H9 (cell line): ENCODE results near the gene FJX1. TPM values are rescaled to one million over a fixed set of nuclear protein-coding genes. Genes with fewer than 3 reads are reported as not detected.

Source experiments
- DNase-seq: peaks from one replicate; pipeline ENCODE4 v3.0.0-alpha.2; 2017
- H2AFZ ChIP-seq: one replicate; pipeline ENCODE4 v1.6.1; 2013; ENCODE audit warnings: mild to moderate bottlenecking, low read length, control low read depth, moderate library complexity
- H2AK5ac ChIP-seq: 2 replicates; pipeline ENCODE4 v1.6.1; 2013; ENCODE audit warnings: low read length, control low read depth, mixed read lengths; ENCODE audit not compliant: insufficient read length
- H2BK120ac ChIP-seq: one replicate; pipeline ENCODE4 v1.6.1; 2013; ENCODE audit warnings: low read depth, mild to moderate bottlenecking, low read length, control low read depth, inconsistent platforms; ENCODE audit not compliant: poor library complexity, severe bottlenecking
- H2BK12ac ChIP-seq: 2 replicates; pipeline ENCODE4 v1.6.1; 2013; ENCODE audit warnings: low read length, control low read depth, mixed read lengths, low read depth; ENCODE audit not compliant: insufficient read length
- H2BK15ac ChIP-seq: 2 replicates; pipeline ENCODE4 v1.6.1; 2013; ENCODE audit warnings: low read depth, low read length, control low read depth
- H2BK20ac ChIP-seq: one replicate; pipeline ENCODE4 v1.6.1; 2013; ENCODE audit warnings: low read depth, mild to moderate bottlenecking, low read length, control low read depth, inconsistent platforms; ENCODE audit not compliant: poor library complexity, severe bottlenecking
- H2BK5ac ChIP-seq: 2 replicates; pipeline ENCODE4 v1.6.1; 2013; ENCODE audit warnings: low read length, control low read depth, mixed read lengths; ENCODE audit not compliant: insufficient read length
- H3K14ac ChIP-seq: 2 replicates; pipeline ENCODE4 v1.6.1; 2013; ENCODE audit warnings: low read length, control low read depth; ENCODE audit not compliant: insufficient read depth
- H3K18ac ChIP-seq: 2 replicates; pipeline ENCODE4 v1.6.1; 2013; ENCODE audit warnings: low read depth, mild to moderate bottlenecking, mixed read lengths, low read length, control low read depth; ENCODE audit not compliant: insufficient read length
- H3K23ac ChIP-seq: 2 replicates; pipeline ENCODE4 v1.6.1; 2013; ENCODE audit warnings: low read length, control low read depth, mixed read lengths, low read depth; ENCODE audit not compliant: insufficient read length
- H3K23me2 ChIP-seq: 2 replicates; pipeline ENCODE4 v1.6.1; 2013; ENCODE audit warnings: low read depth, mild to moderate bottlenecking, mixed read lengths, low read length, control low read depth; ENCODE audit not compliant: insufficient read length, poor library complexity, severe bottlenecking
- H3K27ac ChIP-seq: 2 replicates; pipeline ENCODE4 v1.5.1; 2013; ENCODE audit warnings: low read length, control low read depth, mixed read lengths, low read depth; ENCODE audit not compliant: insufficient read length
- H3K27me3 ChIP-seq: 2 replicates; pipeline ENCODE4 v1.6.1; 2013; ENCODE audit warnings: low read length, control low read depth, inconsistent platforms; ENCODE audit not compliant: insufficient read depth
- H3K4ac ChIP-seq: 2 replicates; pipeline ENCODE4 v1.6.1; 2013; ENCODE audit warnings: low read depth, mild to moderate bottlenecking, control low read depth, inconsistent platforms, low read length, moderate library complexity
- H3K4me1 ChIP-seq: 2 replicates; pipeline ENCODE4 v1.6.1; 2013; ENCODE audit warnings: low read length, control low read depth, inconsistent platforms; ENCODE audit not compliant: insufficient read depth
- H3K4me2 ChIP-seq: 2 replicates; pipeline ENCODE4 v1.6.1; 2013; ENCODE audit warnings: low read length, control low read depth, mixed read lengths; ENCODE audit not compliant: insufficient read length, insufficient read depth
- H3K56ac ChIP-seq: 2 replicates; pipeline ENCODE4 v1.6.1; 2013; ENCODE audit warnings: low read depth, mild to moderate bottlenecking, mixed read lengths, low read length, control low read depth; ENCODE audit not compliant: insufficient read length
- H3K79me1 ChIP-seq: 2 replicates; pipeline ENCODE4 v1.6.1; 2013; ENCODE audit warnings: low read depth, mild to moderate bottlenecking, moderate library complexity, low read length, control low read depth, inconsistent platforms; ENCODE audit not compliant: insufficient read depth, poor library complexity, severe bottlenecking
- H3K79me2 ChIP-seq: 2 replicates; pipeline ENCODE4 v1.6.1; 2013; ENCODE audit warnings: low read length, control low read depth, inconsistent platforms; ENCODE audit not compliant: insufficient read depth
- H3K9ac ChIP-seq: 2 replicates; pipeline ENCODE4 v1.6.1; 2013; ENCODE audit warnings: low read length, control low read depth, mixed read lengths; ENCODE audit not compliant: insufficient read length; ENCODE audit errors: extremely low read depth
- H3K9me3 ChIP-seq: one replicate; pipeline ENCODE4 v1.6.1; 2013; ENCODE audit warnings: low read depth, low read length, inconsistent platforms; ENCODE audit not compliant: control insufficient read depth
- H3T11ph ChIP-seq: one replicate; pipeline ENCODE4 v1.6.1; 2013; ENCODE audit warnings: mild to moderate bottlenecking, low read length, control low read depth, inconsistent platforms
- H4K20me1 ChIP-seq: one replicate; pipeline ENCODE4 v1.6.1; 2013; ENCODE audit not compliant: control insufficient read depth, insufficient read length, insufficient read depth
- H4K5ac ChIP-seq: 2 replicates; pipeline ENCODE4 v1.6.1; 2013; ENCODE audit warnings: low read depth, mild to moderate bottlenecking, mixed read lengths, low read length, control low read depth; ENCODE audit not compliant: insufficient read length
- H4K8ac ChIP-seq: replicated peaks from 2 replicates; pipeline ENCODE4 v1.6.1; 2013; ENCODE audit warnings: low read length, control low read depth, mixed read lengths, low read depth; ENCODE audit not compliant: insufficient read length
- H4K91ac ChIP-seq: 2 replicates; pipeline ENCODE4 v1.6.1; 2013; ENCODE audit warnings: low read depth, mild to moderate bottlenecking, moderate library complexity, mixed read lengths, low read length, control low read depth; ENCODE audit not compliant: insufficient read length
- H3K27ac Mint-ChIP-seq, 3 experiments: 2 replicates in 2 of 3; 3 replicates in 1 of 3; pipeline ENCODE4 v1.8.0; 2020 to 2021; ENCODE audit warnings: mixed read lengths in 3 of 3, mild to moderate bottlenecking in 1 of 3, moderate library complexity in 1 of 3
- H3K27me3 Mint-ChIP-seq: 2 replicates; pipeline ENCODE4 v1.8.0; 2021; ENCODE audit warnings: low read depth, mild to moderate bottlenecking, moderate library complexity, mixed read lengths
- H3K36me3 Mint-ChIP-seq, 3 experiments: 2 replicates in 2 of 3; 3 replicates in 1 of 3; pipeline ENCODE4 v1.8.0; 2020 to 2021; ENCODE audit warnings: low read depth in 3 of 3, mixed read lengths in 3 of 3; ENCODE audit not compliant: insufficient read depth in 1 of 3
- H3K4me1 Mint-ChIP-seq, 2 experiments: 2 replicates each; pipeline ENCODE4 v1.8.0; 2020; ENCODE audit warnings: mixed read lengths in 2 of 2
- H3K4me3 Mint-ChIP-seq, 2 experiments: 2 replicates in 1 of 2; 3 replicates in 1 of 2; pipeline ENCODE4 v1.8.0; 2020 to 2021; ENCODE audit warnings: mild to moderate bottlenecking in 2 of 2, mixed read lengths in 2 of 2, moderate library complexity in 1 of 2
- H3K9me3 Mint-ChIP-seq, 2 experiments: 2 replicates in 1 of 2; 3 replicates in 1 of 2; pipeline ENCODE4 v1.8.0; 2020; ENCODE audit warnings: mild to moderate bottlenecking in 2 of 2, mixed read lengths in 2 of 2, moderate library complexity in 1 of 2
- CTCF ChIP-seq: fragments of 200-600 bp; sonication (generic); conservative IDR thresholded peaks from 3 replicates; pipeline ENCODE4 v1.8.0; 2021; ENCODE audit warnings: antibody characterized with exemption, mild to moderate bottlenecking
- WGBS: extraction: QIAGEN DNeasy Blood & Tissue Kit; methylation state at CpG from one replicate; pipeline ENCODE4 v1.1.7; 2013; ENCODE audit warnings: missing lambda C conversion rate, low lambda C conversion rate, mixed read lengths; ENCODE audit not compliant: insufficient read length; ENCODE audit errors: extremely low coverage; 5-methylcytosine and 5-hydroxymethylcytosine counted together
- total RNA-seq: library from RNA; stranded (reverse); gene quantifications from 2 replicates; pipeline ENCODE4 v1.2.1, GENCODE V29; 2021

The FJX1 gene
- total RNA-seq, 1 experiment from 2014 or later, result 11.5 TPM

DNA sequence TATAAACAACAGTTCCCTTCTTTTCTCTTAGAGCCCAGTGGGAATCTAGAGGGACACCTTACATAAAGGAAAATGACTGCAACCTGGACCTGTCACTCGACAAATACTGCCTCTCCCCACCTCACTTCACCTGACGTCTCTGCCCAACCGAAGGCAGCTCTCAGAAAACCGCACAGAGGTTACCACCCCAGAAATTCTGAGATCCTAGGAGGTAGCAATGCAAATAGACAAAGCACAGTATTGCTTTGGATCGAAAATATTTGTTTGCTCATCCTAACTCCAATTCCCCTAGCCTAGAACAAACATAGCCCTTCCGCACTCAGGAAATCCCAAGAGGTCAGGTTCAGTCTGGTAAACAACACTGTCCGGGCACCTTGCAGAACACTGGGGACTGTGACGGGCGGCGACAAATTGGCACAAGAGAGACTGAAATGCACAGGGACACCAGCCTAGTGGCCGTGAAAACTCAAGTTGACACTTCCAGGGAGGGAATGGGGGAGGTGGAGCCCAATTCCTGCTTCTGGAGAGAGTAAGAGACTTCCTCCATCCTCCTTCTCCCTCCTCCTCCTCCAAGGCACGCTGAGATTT is 43.9 kb downstream of the FJX1 start:
- Histone ChIP-seq H4K20me1 (no peaks in the 10 kb centered on the region), H2BK15ac (no peak overlapping the region), H2AK5ac (no peak overlapping the region), H4K91ac (no peak overlapping the region), H3K14ac (0 out of 2 replicates have a peak overlapping the region, but pooled peaks have one; percentile 2), H4K8ac (no peak overlapping the region), H2BK120ac (no peak overlapping the region), H3K79me2 (peaks cover 3% of the 10 kb centered on the region; the same call in 1 of the 2 replicates), H3K4me2 (peak overlapping the region; percentile 97), H2BK5ac (no peak overlapping the region), H2BK20ac (no peak overlapping the region), H3K4ac (no peak overlapping the region), H4K5ac (no peak overlapping the region), H3K9me3 (no peaks in the 10 kb centered on the region), H3K79me1 (no peaks in the 10 kb centered on the region), H3K27ac (no peak overlapping the region), H3K56ac (no peak overlapping the region), H2AFZ (peak overlapping the region; percentile 3), H3K23ac (no peak overlapping the region), H3K4me1 (0 out of 2 replicates have a peak, but pooled peaks cover 2% of the 10 kb centered on the region), H3K18ac (peak overlapping the region; percentile 9), H3T11ph (no peak overlapping the region), H3K23me2 (peaks cover 14% of the 10 kb centered on the region), H3K9ac (peak overlapping the region; percentile 43), H2BK12ac (no peak overlapping the region), H3K27me3 (peaks cover 6% of the 10 kb centered on the region; the same call in 1 of the 2 replicates)
- TF ChIP-seq CTCF, result no peak
- Mint-ChIP-seq H3K27ac (peak overlapping the region in 2 of 3 experiments; percentile 74 to 83; a peak in 2 of 7 replicates), H3K4me1 (peaks cover 7 to 15% of the 10 kb centered on the region in 2 experiments; a peak in 3 of 4 replicates), H3K9me3 (peaks cover 33 to 36% of the 10 kb centered on the region in 2 experiments), H3K27me3 (peaks cover 67% of the 10 kb centered on the region), H3K4me3 (peak overlapping the region; percentile 73 to 84), H3K36me3 (peaks cover 32 to 39% (median 33%) of the 10 kb centered on the region in 3 experiments)
- no CpG with 5 or more reads among the region's 12 CpGs for WGBS
- no peak for DNase-seq
